HG03457 (cell line): ENCODE data around the gene IRX3.

Experiments used
- ATAC-seq: cut with Tn5 transposase; IDR thresholded peaks from one replicate; pipeline ENCODE4 v1.9.1; 2021; ENCODE audit warnings: moderate number of reproducible peaks; ENCODE audit not compliant: unreplicated experiment

IRX3 gene

GRCh38 chr16:54291656-54292487 is 5.3 kb upstream of the IRX3 start:
- no peak for ATAC-seq

DNA sequence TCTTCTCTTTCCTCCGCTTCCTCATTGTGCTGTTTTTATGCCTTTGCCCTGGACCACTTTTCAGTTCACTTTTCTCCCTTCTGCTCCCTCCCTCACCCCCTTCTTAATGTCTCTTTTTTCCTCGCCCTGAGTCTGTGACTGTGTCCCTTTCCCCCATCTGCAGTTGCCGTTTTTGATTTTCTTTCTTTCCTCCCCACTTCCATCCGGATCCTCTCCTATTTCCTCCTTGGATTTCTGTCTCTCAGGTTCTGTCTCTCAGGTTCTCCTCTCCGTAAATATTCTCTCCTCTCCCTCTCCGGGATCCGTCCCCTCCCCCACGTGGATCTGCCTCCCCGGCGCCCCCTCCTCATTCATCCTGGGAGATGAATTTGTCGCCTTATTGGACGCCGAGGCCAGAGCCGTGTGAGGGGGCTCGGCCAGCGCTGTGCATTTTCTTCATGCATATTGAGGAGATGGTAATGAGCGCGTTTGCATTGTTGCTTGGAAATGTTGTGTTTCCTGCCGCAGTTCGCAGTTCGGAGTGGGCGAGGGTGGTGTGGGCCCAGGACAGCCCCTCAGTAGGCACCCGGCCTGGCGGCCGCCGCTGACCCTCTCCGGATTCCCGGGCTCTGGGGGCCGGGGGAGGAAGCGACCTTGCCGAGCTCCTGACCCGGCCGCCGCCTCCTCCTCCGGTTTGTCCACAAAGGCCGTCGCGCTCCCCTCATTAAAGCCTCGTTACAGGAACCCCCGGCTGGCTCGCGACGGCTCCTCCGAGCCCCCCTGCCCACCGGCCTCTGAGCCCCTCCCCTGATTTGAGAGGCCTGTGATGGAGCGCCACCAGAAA is 4.5 kb upstream of the IRX3 start:
- no peak for ATAC-seq

- ATAC-seq, result no peak
Observed at GRCh38 chr16:54289945-54290832, 3.6 kb upstream of the IRX3 start.

- ATAC-seq, result no peak
Observed at GRCh38 chr16:54289242-54289944, 2.8 kb upstream of the IRX3 start.

- ATAC-seq, result no peak
Observed at GRCh38 chr16:54288835-54289241, 2.3 kb upstream of the IRX3 start.

GRCh38 chr16:54288030-54288834 is 1.6 kb upstream of the IRX3 start:
- no peak for ATAC-seq

DNA sequence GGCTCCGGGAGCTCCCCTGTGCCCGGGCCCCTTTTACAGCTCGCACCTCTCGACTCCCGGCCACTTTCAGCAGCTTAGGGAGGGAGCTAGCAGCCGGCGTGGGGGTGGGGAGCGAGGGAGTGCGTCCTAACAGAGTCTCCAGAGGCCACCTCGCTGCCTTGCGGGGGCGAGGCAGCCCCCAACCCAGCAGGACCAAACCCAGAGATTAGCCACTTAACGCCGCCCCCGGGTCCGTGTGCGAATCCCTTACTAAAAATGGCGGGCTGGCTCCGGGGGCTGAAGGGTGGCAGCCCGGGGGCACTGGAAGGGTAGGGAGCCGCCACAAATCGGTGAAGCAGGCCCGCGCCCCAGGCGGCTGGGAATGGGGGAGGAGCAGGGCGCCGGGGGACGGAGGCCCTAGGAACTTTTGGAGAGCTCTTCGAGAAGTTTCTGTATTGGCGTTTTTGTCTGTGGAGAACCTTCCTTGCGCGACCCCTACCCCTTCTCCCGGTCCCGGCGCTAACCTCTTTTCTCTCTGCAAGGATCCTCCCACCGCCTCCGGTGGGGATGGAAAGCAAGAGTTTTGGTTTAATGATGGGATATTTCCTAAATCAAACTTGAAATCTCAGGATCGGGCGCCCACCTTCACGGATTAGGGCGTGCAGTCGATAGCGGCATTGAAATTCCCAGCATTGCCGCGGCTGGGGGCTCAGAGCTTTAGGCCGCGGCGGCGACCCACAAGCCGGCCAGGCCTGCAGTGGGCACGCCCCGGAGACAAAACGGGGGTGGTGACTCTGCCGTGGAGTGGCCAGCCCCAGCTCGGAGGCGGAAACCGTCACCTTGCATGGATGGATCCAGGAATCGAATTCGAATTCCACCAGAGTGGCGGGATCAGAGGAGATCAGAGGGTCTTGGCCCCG is 793 bp upstream of the IRX3 start:
- no peak for ATAC-seq

GRCh38 chr16:54286090-54286365 is 559 bp downstream of the IRX3 start:
- ATAC-seq, result no peak

GRCh38 chr16:54285414-54286089 is 1.0 kb downstream of the IRX3 start:
- ATAC-seq, result no peak

DNA sequence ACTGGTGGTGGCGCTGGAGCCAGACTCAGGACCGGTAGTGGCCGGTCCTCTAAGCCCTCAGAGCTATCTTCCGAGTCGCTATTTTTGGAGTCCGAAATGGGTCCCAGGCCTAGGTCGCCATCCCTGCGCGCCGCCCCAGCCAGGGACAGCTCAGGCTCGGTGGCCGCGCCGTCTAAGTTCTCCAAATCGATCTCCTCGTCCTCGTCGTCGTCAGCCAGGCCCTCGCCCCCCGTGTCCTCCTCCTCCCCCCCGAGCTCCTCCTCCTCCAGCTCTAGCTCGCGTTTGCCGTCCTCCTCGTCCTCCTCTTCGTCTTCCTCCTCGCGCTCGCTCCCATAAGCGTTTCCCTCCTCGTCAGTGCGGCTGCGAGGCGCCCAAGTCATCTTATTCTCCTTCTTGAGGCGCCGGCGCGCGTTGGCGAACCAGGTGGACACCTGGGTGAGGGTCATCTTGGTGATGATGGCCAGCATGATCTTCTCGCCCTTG is 1.6 kb downstream of the IRX3 start:
- ATAC-seq, result no peak

GRCh38 chr16:54284319-54284930 is 2.2 kb downstream of the IRX3 start:
- ATAC-seq, result no peak

GRCh38 chr16:54283725-54284318 is 2.8 kb downstream of the IRX3 start:
- ATAC-seq, result no peak

DNA sequence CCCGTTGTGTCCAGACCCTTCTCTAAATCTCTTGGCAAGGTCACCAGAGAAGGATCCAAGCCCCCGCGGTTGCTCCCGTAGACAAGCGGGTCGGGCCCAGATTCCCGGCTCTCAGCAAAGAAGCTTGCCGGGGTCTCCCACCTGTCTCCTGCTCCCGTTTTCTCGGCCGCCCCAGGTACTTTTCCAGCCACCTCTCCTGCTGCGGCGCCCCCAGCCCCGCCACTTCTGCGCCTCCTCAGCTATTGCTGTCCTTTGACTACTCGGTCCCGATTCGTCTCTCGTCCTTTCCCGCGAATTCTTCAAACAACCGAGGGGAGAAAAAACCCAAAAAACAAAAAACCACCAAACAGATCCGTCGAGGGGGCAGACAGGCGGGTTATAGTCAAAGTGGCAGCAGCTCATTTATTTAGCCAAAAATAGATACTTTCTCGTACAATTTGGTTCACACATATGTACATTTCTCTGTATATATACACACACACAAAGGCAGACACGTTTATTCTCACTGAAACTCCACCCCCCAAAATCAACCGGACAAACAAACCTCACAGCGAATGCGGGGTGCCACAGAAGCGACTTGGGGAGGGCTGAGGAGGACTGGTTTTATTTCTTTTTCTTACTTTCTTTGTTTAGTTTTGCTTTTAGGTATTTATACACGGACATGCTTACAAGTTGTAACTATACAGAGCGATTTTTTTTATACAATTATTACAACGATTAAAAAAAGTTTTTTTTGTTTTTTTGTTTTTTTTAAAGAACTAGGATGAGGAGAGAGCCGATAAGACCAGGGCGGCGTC is 3.5 kb downstream of the IRX3 start:
- no peak for ATAC-seq

DNA sequence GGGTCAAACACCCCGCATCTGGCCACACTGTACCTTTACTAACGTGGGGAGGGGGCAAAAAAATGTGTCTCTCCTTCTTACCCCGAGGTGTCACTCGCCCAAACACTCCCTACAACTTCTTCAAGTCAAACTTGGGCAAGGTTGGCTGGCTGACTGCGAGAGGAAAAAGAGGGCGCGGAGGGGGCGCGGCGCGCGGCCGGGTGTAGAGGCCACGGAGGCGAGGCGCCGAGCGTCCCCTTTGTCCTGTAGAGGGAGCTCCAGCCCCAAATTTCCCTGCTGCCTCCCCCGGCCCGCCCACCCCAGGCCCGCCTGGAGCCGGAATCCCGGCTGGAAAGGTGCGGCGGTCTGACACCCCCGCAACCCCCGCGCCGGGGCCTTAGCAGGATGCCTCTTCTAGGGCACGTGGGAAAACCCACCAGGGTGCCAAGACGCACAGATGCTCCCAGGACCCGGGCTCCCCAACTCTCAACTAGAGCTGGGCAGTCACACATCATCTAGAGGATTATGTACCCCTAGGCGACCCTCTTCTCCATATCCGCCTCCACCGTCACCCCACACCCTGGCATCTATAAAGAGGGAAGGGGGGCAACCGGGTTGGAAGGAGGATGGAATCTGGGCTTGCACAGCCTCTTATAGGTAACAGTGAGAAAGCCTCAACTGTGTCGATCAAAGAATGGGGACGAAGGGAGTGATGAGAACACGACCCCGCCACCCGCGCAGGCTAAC is 4.2 kb downstream of the IRX3 start:
- no peak for ATAC-seq

- no peak for ATAC-seq
Observed at GRCh38 chr16:54281535-54282201, 4.9 kb downstream of the IRX3 start.
